ENCODE measurements around the gene HIPK2.

HIPK2 gene

GRCh38 chr7:139733751-139734150 lies 44.0 kb downstream of the HIPK2 start:
- DNase-seq = no peak

- DNase-seq = no peak
These were observed 45.2 kb downstream of the HIPK2 start for GRCh38 chr7:139732471-139733167.

DNA sequence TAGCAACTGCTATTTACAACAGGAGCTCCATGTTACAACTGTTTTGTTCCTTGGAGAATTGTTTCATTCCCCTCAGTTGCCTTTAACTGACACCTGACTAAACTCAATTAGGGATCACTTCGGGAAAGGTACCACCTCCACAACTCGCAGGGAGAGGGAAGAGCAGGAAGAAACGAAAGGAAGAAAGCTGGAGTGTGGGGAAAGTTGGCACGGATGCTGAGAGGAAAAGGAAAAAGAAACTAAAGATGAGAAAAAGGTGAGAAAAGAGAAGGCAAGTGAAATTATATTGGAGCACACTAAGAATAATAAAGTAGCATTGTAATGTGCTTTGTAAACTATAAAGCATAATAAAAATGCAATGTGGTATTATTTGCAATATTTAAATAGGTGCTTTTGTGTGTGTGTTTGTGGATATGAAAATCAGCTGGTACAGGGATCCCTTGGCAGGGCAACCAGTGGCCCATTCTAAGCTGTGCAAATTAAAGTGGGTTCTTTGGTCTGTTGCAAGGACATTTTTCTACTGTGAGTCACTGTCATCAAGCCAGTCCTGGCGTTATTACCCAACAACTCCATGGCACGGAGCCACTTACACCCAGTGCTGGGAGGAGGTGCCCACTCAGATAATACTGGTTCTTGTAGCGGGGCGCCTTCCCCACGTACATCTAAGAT lies 45.9 kb downstream of the HIPK2 start:
- no peak for DNase-seq

DNA sequence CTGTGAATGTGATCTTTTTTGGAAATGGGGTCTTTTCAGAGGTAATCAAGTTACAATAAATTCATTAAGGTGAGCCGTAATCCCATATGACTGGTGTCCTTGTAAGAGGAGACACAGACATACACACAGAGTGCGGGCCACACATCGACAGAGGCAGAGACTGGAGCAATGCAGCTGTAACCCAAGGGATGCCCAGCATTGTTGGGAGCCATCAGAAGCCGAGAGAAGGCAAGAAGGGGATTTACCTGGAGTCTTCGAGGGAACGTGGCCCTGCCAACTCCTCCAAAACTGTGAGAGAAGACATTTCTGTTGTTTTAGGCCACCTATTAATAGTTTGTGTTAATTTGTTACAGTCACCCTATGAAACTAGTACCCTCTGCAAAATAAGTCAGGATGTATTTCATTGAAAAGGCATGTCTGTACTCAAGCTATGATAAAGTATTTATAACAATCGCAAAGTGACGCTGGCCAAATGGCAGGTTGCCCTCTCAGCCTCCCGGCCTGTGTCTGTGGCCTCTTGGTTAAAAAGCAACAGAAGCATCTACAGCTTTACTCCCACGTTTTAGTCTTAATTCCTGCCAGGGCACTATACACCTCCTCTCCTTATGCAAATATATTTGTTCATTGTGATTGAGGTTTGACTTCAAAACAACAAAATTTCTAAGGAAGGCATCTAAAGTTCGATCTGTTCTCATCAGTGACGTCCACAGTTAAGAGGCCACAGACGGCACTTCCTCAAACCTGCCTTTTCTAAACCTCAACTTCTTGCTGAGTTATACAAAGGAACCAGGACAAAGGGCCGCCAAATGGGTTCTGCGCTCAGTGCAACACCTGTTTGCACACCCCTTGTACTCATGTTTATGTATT lies 46.8 kb downstream of the HIPK2 start:
- no peak for DNase-seq

DNA sequence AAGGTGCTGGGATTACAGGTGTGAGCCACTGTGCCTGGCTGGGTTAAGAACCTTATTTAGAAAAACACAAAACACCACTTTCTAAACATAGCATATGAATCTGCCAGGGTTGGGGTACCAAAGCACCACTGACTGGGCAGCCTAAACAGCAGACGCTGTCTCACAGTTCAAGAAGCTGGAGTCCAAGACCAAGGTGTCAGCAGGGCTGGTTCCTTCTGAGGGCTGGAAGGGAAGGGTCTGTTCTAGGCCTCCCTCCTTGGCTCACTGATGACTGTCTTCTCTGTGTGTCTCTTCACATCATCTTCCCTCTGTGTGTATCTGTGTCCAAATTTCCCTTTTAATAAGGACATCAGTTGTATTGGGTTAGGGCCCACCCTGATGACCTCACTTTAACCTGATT lies 49.6 kb downstream of the HIPK2 start:
- no peak for DNase-seq

GRCh38 chr7:139727151-139727705 lies 50.6 kb downstream of the HIPK2 start:
- no peak for DNase-seq

- no peak for DNase-seq
These were observed 51.3 kb downstream of the HIPK2 start for GRCh38 chr7:139726485-139726869.

GRCh38 chr7:139725858-139726484 lies 51.8 kb downstream of the HIPK2 start:
- no peak for DNase-seq

DNA sequence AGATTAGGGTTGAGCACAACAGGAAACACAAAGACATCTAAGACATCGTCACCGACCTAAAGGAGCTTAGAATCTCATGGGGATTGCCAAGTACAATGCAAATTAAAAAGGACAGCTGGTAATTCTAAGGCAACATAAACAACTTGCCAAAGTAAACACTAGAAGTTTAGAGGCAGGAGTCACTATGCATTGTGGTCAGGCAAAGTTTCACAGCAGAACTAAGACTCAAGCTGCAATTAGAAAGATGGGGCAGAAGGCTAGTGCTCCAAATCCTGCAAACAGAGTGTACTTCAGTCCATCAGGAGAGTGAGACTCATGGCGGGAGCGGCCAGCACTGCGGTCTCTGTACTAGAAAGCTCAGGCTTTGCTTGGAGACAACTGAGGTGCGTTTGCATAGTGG lies 52.7 kb downstream of the HIPK2 start:
- no peak for DNase-seq

DNA sequence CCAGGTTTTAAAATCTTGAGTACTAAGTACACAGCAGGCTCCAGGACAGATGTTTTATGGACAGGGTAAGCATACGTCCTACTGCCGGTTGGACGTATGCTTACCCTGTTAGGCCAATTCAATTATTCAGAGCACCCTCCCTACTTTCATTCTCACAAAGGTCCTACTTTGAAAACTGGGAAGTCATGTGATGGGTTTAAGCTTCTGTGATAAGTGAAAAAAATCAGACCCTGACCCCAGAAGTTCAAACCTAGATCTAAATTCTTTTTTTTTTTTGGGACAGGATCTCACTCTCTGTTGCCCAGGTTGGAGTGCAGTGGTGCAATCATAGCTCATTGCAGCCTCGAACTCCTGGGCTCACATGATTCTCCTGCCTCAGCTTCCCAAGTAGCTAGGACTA lies 55.2 kb downstream of the HIPK2 start:
- no peak for DNase-seq

GRCh38 chr7:139721821-139722220 lies 56.0 kb downstream of the HIPK2 start:
- DNase-seq = no peak

DNA sequence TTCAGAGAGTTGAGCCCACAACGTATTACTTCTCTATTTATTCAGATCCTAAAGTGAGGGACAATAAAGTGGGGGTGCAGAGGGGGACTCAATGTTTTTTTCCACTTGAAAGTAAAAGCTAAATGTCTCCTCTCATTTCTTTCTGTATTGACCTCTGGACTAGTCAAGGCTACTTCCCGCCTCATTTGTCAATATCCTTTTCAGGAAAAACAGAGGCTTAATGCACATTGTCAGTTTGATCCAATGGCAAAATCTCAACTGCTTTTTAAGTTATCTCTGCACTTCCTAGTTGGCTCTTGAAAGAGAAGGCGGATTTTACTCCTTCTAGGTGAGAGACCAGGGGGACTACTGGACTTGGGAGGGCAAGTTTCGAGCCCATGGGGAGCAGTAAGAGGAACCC lies 56.4 kb downstream of the HIPK2 start:
- no peak for DNase-seq

DNA sequence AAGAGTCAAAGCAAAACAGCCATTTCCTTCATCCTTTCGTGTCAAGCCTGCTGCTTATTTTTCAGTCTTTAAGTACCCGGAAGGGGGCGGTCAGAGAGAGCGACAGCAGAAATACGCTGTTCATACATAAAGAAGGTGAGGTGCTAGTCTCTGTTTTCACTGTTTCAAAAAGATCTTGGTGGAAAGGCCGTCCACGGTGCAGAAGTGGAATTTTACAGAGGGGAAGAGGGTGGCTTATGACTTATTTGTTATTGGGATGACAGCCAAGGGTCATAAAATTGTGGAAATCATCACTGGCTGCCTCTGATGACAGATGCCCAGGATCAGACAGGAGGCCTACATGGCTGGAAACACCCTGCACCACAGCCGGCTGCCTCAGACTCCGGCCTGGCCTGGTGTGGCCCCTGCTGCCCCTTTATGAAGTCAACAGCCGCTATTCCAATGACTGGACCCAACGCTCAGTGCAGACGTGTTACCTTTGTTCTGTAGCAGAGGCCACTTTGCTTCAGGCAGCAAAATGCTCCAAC lies 57.0 kb downstream of the HIPK2 start:
- DNase-seq = no peak

GRCh38 chr7:139720186-139720585 lies 57.6 kb downstream of the HIPK2 start:
- no peak for DNase-seq

DNA sequence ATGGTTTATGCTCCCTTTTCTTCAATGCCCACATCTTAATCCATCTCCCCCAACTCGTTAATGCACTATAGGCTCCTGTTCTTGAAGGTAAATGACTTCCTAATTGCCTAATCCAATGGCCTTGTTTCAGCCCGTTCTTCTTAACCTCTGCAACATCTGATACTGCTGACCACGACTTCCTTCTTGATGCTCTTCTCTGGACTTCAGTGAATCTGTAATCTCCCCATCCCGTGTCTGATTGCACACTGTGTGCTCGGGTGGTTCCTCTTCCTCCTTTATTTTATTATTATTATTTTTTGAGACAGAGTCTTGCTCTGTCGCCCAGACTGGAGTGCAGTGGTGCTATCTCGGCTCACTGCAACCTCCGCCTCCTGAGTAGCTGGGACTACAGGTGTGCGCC lies 58.9 kb downstream of the HIPK2 start:
- no peak for DNase-seq

DNA sequence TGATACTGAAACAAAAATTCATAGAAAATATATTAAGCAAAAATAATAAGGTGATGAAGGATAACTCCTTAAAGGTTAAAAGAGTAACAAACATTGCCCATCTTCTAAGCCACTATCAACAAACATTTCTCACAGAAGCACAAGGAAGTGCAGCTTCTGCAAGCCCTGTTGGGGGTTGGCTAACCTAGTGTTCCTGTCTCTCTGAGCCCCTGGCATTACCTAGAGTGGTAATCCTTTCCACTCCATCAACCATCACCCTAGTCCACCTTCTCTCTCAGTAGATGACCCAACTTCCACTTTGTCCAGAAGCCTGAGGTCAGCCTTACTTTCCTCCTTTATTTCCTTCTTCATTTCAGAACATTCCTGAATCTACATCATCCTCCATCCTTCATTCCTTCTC lies 59.7 kb downstream of the HIPK2 start:
- no peak for DNase-seq

GRCh38 chr7:139716156-139716942 lies 61.4 kb downstream of the HIPK2 start:
- DNase-seq = no peak

DNA sequence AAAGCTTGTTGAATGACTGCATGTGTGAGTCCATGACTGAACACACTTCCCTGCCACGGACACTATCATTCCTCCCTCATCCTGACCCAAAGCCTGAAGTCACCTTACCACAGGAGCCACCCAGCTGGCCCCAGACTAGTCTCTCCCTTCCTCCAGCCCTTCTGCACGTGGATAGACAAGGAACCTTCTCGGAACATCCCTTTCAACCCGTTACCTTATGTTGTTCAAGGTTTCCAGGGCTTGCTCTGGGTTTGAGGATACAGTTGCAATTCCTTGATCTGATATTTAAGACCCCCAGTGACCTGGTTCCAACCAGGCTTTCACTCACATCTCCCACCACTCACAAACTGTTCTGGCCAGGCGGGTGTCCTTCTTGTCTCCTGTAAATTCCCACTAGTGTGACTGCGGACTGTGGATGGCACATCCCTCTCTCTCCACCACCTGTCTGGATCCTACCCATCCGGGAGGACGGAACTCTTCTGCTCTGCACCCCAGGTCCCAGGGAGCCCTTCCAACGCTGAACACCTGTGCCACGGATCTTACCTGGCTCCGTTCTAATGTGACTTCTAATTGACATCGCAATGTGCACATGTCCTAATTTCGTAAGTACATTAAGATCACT lies 62.5 kb downstream of the HIPK2 start:
- DNase-seq = no peak

DNA sequence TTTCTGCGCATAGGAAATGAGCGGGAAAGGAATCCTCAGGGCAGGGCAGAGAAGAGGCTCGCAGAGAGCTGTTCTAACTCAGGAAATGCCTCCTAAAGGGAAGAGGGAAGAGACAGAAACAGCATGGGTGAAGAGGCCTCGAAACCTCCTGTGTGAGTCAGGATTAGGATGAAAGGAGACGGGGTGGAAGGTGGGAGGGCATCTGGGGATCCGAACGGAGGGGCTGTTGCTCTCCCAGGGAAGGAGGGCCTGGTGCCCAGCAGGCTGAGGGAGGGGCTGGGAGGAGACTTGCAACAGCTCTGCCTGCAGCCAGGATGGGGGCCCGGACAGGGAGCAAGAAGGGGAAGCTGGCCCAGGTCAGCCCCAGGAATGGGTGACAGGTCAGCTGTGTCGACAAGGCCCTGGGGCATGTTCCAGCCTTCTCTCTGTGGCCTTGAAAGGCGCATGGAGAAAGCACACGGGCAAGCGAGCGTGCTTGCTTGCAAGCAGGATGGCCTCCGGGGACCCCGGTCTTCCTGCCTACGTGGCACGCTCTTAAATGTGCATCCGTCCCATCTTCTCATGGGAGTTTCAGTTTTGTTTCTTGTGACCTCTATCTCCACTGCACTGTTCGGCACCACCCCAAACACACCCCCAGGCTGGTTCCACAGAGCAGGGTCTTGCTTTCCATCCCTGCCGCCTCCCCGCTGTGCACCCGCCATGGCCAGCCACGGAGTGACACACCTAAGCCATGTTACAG lies 63.5 kb downstream of the HIPK2 start:
- no peak for DNase-seq

- DNase-seq = no peak
These were observed 64.2 kb downstream of the HIPK2 start for GRCh38 chr7:139713526-139714162.
